ACC112 (cell line): Measurements from ENCODE around the gene RNF207.

Experiments used
- H2AFZ ChIP-seq: fragments of 200-600 bp; sonication (generic); one replicate; pipeline ENCODE4 v1.6.0; 2017; ENCODE audit warnings: antibody characterized with exemption, low read length; ENCODE audit not compliant: unreplicated experiment
- H3K27ac ChIP-seq: fragments of 200-600 bp; sonication (generic); 2 replicates; pipeline ENCODE4 v1.5.1; 2014; ENCODE audit warnings: low read depth, mild to moderate bottlenecking, antibody characterized with exemption, low read length, moderate library complexity
- H3K27me3 ChIP-seq: fragments of 200-600 bp; sonication (generic); 2 replicates; pipeline ENCODE4 v1.6.1; 2014; ENCODE audit warnings: mild to moderate bottlenecking, antibody characterized with exemption, low read length, moderate library complexity, mixed read lengths; ENCODE audit not compliant: insufficient read depth
- H3K36me3 ChIP-seq: fragments of 200-600 bp; sonication (generic); 2 replicates; pipeline ENCODE4 v1.6.1; 2016; ENCODE audit warnings: mild to moderate bottlenecking, antibody characterized with exemption, low read length, moderate library complexity, mixed read lengths; ENCODE audit not compliant: insufficient read depth
- H3K4me1 ChIP-seq: fragments of 200-600 bp; sonication (generic); one replicate; pipeline ENCODE4 v1.6.1; 2016; ENCODE audit warnings: low read length, mixed read lengths; ENCODE audit not compliant: insufficient read depth, unreplicated experiment, control insufficient read depth
- H3K4me3 ChIP-seq: fragments of 200-600 bp; sonication (generic); 2 replicates; pipeline ENCODE4 v1.5.1; 2014; ENCODE audit warnings: mild to moderate bottlenecking, low read depth, low read length
- H3K79me2 ChIP-seq: fragments of 200-600 bp; sonication (generic); one replicate; pipeline ENCODE4 v1.6.0; 2016; ENCODE audit warnings: low read length; ENCODE audit not compliant: control insufficient read depth, unreplicated experiment, insufficient read depth

RNF207 gene

DNA sequence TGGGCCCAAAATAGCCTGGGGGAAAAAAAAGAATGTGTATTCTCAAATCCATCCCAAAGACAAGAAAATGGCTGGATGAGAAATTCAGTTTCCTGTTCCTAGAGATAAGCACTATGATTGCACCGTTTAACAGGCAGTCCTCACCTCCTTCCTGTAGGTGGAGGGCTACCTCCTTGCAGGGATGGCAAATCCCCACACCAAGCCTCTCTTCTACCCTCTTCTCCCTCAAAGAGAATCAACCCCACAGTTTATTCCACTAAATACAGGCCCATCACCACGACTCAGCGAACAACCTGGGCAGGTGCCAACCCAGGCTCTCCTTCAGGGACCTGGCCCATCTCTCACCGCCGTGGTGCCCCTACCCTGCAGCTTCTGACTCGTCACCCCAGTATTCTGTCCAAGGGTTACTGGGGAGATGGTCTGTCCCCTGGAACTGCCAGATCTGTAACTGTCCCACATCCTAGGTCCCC lies 22.4 kb upstream of the RNF207 start:
- H2AFZ ChIP-seq: no peak overlapping the region
- H3K4me3 ChIP-seq: no peak overlapping the region
- H3K36me3 ChIP-seq: 0 out of 2 replicates have a peak, but pooled peaks cover 3% of the 10 kb centered on the region
- peaks cover 12% of the 10 kb centered on the region for H3K79me2 ChIP-seq
- no peak overlapping the region for H3K27ac ChIP-seq
- H3K4me1 ChIP-seq: peaks cover 31% of the 10 kb centered on the region
- peaks cover 16% of the 10 kb centered on the region for H3K27me3 ChIP-seq

DNA sequence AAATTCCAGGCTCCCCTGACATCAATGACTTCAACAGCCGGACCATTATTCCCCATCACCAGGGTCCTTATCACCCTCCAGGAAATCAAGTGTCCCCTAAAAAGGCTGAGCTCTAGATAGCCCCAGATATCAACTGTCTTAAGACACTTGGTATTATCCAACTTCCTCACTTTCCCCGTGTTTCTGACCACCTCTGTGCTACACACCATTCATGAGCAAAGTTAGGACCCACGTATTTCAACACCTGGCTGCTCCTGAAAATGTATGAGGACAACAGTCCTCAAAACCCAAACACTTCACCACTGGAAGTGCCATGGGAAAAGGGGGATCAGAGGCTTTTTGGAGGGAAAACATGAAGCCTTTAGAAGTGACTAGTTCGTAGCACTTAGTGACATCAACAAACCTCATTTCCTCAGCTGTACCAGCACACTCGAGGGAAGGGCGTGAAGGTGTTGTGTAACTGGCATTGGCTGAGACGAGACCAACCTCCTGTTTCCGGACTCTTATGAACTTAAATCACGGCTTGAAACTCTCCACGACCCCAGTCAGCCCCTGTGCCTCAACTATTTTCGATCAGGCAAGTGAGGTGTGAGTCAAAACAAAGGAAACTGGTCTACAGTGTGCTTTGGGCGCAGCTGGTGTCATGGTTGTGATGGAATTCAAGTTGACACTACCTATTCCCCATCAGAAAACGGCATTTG lies 21.7 kb upstream of the RNF207 start:
- 0 out of 2 replicates have a peak, but pooled peaks cover 5% of the 10 kb centered on the region for H3K36me3 ChIP-seq
- H3K79me2 ChIP-seq: peaks cover 19% of the 10 kb centered on the region
- no peak overlapping the region for H3K4me3 ChIP-seq
- peaks cover 10% of the 10 kb centered on the region; the same call in 1 of the 2 replicates for H3K27me3 ChIP-seq
- H3K4me1 ChIP-seq: peaks cover 31% of the 10 kb centered on the region
- no peak overlapping the region for H2AFZ ChIP-seq
- H3K27ac ChIP-seq: no peak overlapping the region

DNA sequence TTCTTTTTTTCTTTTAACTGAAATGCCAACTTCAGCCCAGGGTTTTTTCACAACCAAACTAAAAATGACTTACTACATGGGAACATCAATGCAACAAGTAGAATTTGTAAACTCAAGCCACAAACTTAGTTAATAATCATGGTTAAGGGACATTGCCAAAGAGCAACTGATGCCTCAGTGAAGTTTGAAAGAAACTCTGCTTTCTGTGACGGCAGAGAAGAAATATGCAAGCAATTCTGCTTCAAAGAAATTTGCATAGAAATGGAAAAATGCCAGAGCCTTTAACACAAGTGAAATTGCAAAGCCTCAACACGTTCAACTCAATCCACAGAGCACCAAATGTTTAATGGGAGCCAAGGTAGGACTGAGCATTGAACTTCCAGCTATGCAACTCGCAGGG lies 20.8 kb upstream of the RNF207 start:
- 0 out of 2 replicates have a peak, but pooled peaks cover 10% of the 10 kb centered on the region for H3K36me3 ChIP-seq
- peaks cover 31% of the 10 kb centered on the region for H3K4me1 ChIP-seq
- peaks cover 9% of the 10 kb centered on the region; the same call in 1 of the 2 replicates for H3K27me3 ChIP-seq
- peak overlapping the region; percentile 4; the same call in 1 of the 2 replicates for H3K27ac ChIP-seq
- no peak overlapping the region for H2AFZ ChIP-seq
- H3K79me2 ChIP-seq: peaks cover 28% of the 10 kb centered on the region
- H3K4me3 ChIP-seq: no peak overlapping the region

DNA sequence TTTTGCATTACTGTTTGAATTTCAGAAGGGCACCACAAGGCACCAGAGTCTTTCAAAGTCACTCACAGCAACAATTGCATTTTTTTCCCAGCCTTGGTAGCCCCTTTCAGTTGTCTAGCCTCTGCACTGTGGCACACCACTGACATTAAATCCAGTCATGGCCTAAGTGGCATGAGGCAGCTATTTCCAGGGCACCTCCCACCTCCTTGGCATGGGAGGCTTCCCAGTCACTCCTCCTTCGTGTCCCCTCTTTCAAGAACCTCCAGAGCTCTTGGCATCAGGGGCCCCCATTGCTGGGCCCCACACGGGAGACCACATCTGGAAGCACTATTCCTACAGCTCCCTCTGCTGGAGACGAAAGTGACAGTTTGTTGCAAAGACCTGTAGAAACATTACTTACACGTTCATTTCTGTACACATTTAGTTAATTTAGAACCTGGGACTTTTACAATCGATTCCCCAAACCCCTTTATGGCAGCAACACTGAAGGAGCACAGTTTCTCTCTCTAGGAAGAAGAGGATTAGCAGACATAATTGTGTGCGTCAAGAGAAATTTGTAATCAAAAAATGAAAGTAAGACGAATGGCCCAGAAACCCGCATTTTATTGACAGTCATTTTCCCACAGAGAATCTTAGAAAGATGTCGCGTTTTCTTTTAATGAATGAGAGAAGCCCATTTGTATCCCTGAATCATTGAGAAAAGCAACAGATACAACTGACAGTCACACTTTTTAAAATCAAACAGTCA lies 20.1 kb upstream of the RNF207 start:
- Histone ChIP-seq H3K27ac (no peak overlapping the region), H3K4me3 (no peak overlapping the region), H3K4me1 (peaks cover 29% of the 10 kb centered on the region), H2AFZ (no peak overlapping the region), H3K27me3 (peaks cover 2% of the 10 kb centered on the region; the same call in 1 of the 2 replicates), H3K79me2 (peaks cover 32% of the 10 kb centered on the region), H3K36me3 (0 out of 2 replicates have a peak, but pooled peaks cover 10% of the 10 kb centered on the region)

DNA sequence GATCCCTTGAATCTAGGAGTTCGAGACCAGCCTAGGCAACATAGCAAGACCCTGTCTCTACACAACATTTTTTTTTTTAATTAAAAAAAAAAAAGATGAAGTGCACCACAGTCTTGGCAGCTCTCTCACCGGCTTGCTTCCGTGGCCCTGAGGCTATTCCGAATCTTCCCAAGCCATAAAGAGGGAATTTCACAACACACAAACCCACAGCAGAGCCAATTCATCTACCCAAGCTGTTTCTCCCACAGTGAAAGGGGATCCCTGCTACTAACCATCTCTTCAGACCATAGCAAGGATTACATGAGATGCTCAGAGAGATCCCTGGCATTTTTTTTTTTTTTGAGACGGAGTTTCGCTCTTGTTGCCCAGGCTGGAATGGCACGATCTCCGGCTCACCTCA lies 17.5 kb upstream of the RNF207 start:
- Histone ChIP-seq H3K27ac (no peak overlapping the region), H3K27me3 (no peaks in the 10 kb centered on the region), H3K79me2 (peaks cover 49% of the 10 kb centered on the region), H3K36me3 (peaks cover 23% of the 10 kb centered on the region), H2AFZ (no peak overlapping the region), H3K4me3 (no peak overlapping the region), H3K4me1 (peaks cover 13% of the 10 kb centered on the region)

DNA sequence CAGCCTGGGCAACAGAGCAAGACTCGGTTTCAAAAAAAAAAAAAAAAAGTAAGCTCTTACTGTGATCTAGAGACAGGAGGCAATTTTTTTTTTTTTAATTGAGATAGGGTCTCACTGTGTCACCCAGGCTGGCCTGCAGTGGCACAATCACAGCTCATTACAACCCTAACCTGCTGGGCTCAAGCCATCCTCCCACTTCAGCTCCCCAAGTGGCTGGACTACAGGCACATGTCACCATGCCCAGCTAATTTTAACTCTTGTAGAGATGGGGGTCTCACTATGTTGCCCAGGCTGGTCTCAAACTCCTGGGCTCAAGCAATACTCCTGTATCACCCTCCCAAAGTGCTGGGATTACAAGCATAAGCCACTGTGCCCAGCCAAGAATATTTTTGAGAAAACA lies 14.0 kb upstream of the RNF207 start:
- H3K4me3 ChIP-seq: no peak overlapping the region
- H3K36me3 ChIP-seq: peaks cover 35% of the 10 kb centered on the region
- no peaks in the 10 kb centered on the region for H3K4me1 ChIP-seq
- no peaks in the 10 kb centered on the region for H3K27me3 ChIP-seq
- H3K27ac ChIP-seq: no peak overlapping the region
- H2AFZ ChIP-seq: no peak overlapping the region
- peaks cover 67% of the 10 kb centered on the region for H3K79me2 ChIP-seq

DNA sequence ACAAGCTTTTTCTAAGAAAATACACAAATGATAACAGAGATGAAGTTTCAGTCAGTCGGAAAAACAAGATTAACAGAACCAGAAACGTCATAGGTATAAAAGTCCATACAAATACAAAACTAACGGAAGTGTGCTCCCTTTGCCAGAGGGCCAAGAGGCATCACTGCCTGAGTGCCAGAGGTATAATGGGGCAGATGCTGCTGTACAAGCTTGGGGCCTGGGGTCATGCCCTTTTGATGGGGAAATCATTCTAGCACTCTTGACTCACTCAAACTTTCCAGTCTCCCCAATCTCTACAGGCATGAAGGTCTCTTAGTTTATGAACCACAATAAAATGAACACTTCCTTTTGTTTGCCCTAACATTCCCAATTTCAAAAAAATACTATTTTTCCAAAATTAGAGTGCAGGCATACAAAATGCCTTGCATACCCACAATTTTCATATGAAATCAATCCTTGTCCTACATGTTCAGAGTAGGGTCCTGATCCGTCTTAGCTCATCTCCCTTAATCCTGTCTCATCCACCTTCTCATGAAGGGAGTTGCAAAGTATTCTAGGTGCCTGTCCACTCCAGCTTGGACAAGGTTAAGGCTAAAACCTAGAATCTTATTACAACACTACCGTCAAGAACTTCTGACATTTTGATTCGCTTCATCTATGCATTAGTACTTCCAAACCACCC lies 8.0 kb upstream of the RNF207 start:
- H2AFZ ChIP-seq: no peak overlapping the region
- peak overlapping the region; percentile 84 for H3K4me3 ChIP-seq
- H3K79me2 ChIP-seq: peaks cover 51% of the 10 kb centered on the region
- no peaks in the 10 kb centered on the region for H3K27me3 ChIP-seq
- peaks cover 20% of the 10 kb centered on the region for H3K36me3 ChIP-seq
- H3K4me1 ChIP-seq: peaks cover 18% of the 10 kb centered on the region
- 0 out of 2 replicates have a peak overlapping the region, but pooled peaks have one; percentile 48 for H3K27ac ChIP-seq

DNA sequence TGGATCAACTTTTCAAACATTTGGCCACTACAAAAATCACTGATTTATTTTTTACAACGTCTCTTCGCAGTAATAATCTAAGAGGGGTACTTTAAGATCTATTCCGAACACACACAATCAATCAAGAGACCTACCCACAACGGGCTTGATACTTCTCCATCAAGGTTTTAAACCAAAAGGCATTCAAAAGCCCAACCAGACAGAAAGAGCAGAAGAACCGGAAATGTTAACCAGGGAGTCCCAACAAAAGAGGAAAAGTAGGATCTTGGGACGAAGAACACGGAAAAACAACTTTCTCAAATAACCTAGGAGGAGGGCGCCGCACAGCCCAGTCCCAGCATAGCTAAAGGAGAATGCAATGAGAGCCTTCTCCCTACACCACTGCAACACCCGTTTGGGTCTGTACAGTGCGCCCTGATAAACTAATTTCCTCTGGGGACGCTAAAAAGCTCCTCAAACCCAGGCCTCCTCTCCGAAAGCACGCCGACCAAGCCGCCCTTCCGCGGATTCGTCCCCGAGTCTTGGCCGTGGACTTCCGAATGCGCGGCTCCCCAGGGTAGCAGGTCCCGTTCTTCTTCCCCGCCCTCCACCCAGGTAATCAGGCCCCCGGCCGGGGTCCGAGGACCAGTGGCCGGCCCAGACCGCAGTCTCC lies 7.1 kb upstream of the RNF207 start:
- H3K27ac ChIP-seq: peak overlapping the region; percentile 48
- peak overlapping the region; percentile 84 for H3K4me3 ChIP-seq
- no peaks in the 10 kb centered on the region for H3K27me3 ChIP-seq
- H3K36me3 ChIP-seq: peaks cover 13% of the 10 kb centered on the region
- H3K4me1 ChIP-seq: peaks cover 18% of the 10 kb centered on the region
- H3K79me2 ChIP-seq: peaks cover 46% of the 10 kb centered on the region
- H2AFZ ChIP-seq: no peak overlapping the region

DNA sequence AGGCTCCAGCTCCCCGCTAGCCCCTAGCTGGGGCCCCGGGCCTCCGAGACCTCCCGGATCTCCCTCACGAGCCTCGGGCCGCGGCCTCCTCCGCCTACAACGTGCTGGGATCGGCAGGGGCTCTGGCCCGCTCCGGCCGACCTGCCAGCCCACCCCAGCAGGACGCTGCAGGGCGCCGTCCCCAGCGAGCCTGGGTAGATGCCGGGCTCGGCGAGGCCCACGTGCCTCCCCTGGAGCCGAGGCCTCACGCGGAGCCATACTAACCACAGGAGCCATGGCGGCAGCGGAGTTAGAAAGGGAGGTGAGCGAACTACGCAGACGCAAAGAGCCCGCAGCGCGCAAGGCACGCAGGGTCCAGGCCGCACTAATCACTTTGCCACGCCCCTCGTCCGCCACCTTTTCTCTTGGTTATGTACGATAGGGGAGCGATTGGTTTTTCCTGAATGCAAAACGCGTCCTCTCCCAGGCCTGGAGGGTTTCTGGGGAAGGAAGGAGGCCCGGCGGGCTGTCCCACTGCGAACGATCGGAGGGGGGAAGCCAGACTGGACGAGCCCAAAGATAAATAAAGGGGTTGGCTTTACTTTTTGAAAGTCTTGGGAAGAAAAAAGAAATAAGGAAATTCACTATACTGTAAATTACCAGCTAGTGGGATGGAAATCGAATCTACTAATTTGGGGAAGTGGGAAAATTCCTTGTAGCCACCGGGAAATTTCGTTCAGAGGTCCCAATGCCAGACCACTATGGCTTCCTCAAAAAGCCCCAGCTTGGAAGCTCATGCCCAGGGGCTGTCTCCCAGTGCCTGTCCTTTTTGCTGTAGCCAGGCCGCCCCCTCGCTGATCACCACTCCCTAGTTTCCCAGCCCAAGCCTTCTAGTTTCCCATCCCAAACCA lies 6.4 kb upstream of the RNF207 start, which contains the start of gene RPL22:
RPL22 (minus strand) TSS at position 298 of the 890 bp plus-strand sequence; CDS start at position 276, 22 bp downstream.
- peaks cover 18% of the 10 kb centered on the region for H3K4me1 ChIP-seq
- no peaks in the 10 kb centered on the region for H3K27me3 ChIP-seq
- peaks cover 39% of the 10 kb centered on the region for H3K79me2 ChIP-seq
- peaks cover 12% of the 10 kb centered on the region for H3K36me3 ChIP-seq
- peak within 1 kb of the TSS; percentile 84 for H3K4me3 ChIP-seq
- H3K27ac ChIP-seq: peak within 1 kb of the TSS; percentile 74
- H2AFZ ChIP-seq: peak within 1 kb of the TSS; percentile 84
